HG02884 (cell line): ENCODE measurements around the gene TMEM167B.
"Not testable (repeated sequence)": the region's sequence is repeated elsewhere in the genome, so short reads cannot be mapped to it uniquely, and the experiment has no call there.

Experiments
- ATAC-seq: cut with Tn5 transposase; IDR thresholded peaks from one replicate; pipeline ENCODE4 v1.9.1; 2021; ENCODE audit warnings: mild to moderate bottlenecking, moderate library complexity; ENCODE audit not compliant: unreplicated experiment

TMEM167B gene

DNA sequence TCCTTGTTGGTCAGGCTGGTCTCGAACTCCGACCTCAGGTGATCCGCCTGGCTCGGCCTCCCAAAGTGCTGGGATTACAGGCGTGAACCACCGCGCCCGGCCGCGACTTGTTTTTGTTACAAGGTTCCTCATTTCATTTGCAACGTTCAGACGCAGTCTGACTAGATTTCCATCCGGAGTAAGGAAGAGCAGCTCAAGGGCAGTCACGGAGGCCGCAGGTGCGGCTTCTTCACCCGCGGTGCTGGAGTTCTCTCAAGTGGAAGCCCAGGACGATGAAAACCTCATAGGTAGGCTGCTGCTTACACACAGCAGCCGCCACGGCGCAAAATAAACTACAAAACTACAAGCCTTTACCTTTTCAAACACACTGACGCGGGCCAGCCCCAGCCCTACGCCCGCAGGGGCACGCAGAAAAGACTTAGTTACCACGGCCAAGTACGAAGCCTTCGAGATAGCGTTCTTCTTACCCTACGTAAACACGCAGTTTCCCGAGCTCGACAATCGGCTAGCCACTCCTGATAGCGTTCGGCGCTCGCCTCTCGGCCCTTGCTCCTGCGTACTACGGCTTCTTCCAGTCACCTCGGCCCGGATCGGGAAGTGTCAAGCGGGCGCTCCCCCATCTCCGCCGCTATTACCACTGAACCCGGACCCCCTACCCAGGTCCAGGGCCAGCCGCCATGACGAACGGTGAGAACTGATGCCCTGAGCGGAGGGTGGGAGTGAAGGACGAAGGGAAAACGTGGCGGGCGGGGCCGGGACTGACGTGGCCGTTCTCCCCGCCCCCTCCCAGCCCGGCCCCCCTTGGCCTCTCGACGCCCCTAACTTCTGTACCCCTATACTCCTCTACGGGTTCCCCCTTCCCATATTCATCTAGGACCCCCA, at the start of gene TMEM167B:
Gene TMEM167B, plus strand, starts transcription at position 569 of the 882 bp plus-strand sequence. Its CDS starts 109 bp downstream, at position 678.
- ATAC-seq = peak; percentile 80

DNA sequence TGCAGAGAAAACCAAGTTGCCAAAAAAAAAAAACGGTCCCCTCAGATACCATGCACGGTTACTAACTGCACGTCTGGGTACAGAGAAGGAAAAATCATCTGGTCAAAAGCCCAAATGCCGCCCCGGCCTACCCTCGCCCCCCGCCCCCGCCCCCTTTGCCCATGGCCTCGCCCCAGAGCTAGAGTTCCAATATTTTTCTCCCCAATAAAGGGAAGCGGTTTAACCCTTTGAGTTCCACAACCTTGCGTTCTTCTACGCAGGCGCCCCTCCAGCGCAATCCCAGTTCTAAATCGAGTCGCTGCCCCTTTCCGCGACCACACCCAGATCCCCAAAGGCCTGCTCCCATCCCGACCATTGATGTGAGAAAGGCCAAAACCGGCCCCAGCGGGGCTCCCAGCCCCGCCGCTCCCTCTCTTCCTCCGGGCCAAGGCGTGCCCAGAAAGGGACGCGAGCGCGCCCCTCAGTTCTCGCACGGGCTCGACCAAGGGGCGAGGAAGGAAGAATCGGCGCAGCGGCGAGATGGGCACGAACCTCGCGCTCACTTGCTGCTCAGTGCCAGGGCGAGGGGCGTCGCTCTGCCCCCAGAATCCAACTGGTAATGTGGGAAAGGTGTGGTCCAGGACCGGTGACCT, 49.5 kb upstream of the TMEM167B start:
- ATAC-seq = peak; percentile 17

DNA sequence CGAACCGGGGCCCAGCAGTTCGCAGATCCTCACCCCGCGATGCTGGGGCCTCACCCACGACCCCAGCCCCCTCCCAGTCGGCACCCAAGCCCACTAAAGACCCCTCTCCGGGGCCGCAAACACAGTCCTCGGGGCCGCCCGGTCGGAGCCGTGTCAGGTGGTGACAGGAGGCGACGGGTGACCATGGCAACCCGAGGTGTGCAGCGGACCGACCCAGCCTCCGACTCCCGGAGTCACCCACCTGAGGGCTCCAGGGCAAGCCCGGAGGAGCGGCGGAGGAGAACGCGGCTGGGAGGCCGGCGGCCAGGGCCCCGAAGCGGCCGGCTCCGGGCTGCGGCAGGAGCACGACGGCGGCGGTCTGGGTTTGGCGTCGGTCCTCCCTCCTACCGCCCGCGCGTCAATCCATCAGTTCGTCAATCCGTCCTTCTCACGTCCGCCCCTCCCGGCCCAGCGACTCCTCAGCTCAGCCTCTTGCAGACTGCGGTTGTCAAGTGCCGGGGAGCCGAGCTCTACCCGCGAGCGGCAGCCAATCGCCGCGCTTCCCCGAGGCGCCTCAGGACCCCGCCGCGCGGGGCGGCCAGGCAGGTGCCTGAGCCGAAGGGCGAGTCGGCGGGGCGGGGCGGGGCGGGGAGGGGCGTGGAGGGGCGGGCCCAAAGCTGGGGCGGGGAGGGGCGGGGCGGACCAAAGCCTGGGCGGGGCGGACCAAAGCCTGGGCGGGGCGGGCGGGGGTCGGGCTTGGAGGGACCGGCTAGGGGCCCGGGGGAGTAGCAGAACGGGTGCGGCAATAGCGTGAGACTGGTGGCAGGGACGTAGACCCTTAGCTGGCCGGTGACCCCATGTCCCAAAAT, 48.7 kb upstream of the TMEM167B start, which contains the start of gene WDR47:
Gene WDR47, minus strand, starts transcription at position 482 of the 848 bp plus-strand sequence. CDS start 18,590 bp downstream, outside the sequence.
- peak; percentile 94 for ATAC-seq

DNA sequence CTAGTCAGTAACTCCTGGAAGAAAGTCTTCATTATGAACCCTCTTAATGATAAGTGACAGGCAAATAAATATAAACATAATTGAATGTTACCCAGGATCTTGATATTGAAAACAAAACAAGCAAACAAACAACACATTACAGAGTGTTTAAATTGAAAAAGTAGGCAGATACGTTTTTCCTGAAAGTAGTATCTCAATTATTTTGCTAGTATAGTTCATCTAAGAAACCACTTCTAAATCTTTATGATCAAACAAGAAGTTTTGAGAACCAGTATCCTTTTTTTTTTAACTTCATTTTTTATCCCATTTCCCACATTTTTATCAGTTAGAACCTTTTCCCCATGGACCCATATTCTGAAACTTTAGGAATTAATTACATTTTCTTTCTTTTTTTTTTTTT, 45.0 kb upstream of the TMEM167B start:
- no peak for ATAC-seq

DNA sequence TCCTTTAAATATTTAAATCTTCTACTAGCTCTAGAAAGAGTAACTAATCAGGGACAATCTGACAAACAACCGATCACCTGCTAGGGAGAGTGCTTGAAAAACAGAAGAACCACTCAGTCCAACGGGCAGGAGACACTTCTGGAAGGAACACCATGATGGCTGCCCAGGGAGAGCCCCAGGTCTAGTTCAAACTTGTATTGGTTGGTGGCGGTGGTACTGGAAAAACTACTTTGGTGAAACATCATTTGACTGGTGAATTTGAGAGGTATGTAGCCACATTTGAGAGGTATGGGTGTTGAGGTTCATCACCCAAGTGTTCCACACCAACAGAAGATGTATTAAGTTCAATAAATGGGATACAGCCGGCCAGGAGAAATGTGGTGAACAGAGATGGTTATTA, 43.9 kb upstream of the TMEM167B start:
- no peak for ATAC-seq

DNA sequence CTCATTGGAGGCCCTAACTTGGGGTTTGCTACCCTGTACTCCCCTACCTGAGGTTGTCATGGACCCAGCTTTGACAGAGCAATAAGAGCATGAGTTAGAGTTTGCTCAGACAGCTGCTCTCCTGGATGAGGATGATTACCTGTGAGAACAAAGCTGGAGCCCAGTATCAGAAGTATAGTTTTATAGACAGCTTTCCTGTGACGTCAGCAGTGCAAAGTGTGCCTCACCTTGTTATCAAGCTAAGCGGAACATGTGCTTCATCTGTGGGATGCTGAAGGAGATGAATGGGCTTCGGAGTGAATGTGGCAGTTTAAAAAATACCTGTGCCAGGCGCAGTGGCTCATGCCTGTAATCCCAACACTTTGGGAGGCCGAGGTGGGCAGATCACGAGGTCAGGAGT, 43.2 kb upstream of the TMEM167B start:
- no peak for ATAC-seq

DNA sequence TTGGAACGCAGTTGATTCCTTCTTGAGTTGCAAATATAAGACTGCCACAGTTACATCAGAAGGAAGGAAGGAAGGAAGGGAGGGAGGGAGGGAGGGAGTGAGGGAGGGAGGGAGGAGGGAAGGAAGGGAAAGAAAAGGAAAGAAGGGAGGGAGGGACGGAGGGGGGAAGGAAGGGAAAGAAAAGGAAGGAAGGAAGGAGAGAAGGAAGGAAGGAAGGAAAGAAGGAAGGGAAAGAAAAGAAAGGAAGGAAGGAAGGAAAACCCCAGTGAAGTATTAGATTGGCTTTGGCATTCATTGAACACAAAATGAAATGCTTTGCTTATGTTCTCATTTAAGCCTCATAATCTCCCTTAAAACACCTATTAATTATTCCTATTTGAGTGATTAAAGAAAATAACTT, 42.2 kb upstream of the TMEM167B start:
- ATAC-seq = no peak

DNA sequence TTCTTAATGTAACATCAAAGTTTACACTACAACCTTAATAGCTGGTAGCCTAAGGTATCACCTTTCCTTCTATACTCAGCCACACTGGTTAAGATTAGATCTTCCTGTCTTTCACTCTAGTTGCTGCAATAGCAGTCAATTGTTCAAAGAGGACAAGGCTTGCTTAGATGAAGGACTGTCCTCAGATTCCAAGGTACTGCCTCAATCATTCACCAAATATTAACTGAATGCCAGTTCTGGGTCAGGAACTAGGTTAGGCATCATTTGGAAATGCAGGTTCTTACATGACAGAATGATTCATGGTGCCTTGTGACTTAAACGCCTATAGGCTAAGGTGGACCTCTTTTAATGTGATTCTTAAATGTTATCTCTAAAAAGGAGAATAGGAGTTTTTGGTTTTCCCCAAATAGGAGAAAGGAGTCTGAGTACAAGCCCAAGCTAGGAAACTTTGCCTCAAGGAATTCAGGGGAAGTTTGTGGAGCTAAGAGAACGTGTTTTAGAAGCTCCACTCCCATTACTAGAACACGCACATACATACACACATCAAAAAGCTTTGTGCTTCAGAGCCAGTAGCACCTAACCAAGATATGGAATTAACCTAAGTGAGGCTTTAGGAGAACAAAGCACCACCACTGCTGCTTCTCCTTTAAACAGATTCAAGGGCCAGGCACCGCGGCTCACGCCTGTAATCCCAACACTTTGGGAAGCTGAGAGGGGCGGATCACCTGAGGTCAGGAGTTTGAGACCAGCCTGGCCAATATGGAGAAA, 40.2 kb upstream of the TMEM167B start:
- ATAC-seq = no peak

DNA sequence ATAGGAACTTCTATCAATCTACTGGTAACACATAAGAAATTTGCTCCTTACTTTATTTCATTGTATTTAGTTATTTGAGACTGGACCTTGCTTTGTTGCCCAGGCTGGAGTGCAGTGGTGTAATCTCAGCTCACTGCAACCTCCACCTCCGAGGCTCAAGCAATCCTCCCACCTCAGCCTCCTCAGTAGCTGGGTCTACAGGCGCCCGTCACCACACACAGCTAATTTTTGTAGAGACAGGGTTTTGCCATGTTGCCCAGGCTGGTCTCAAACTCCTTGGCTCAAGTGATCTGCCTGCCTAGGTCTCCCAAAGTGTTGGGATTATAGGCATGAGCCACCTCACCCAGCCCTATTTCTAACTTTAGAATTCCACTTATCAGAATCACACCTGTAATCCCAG, 38.4 kb upstream of the TMEM167B start:
- not testable (repeated sequence) for ATAC-seq

DNA sequence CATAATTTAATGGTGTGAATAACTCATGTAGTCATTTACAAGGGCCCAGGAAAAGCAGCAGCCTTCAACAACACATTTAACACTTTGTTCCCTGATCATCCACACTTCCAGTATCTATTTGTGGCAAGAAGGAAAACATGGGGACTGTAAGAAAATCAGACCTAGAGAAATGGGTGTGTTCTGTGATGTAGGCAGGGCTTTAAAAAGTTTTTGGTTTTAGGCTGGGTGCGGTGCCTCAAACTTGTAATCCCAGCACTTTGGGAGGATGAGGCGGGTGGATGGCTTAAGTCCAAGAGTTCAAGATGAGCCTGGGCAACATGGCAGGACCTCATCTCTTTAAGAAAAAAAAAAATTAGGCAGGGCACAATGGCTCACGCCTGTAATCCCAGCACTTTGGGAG, 34.5 kb upstream of the TMEM167B start:
- ATAC-seq = no peak

DNA sequence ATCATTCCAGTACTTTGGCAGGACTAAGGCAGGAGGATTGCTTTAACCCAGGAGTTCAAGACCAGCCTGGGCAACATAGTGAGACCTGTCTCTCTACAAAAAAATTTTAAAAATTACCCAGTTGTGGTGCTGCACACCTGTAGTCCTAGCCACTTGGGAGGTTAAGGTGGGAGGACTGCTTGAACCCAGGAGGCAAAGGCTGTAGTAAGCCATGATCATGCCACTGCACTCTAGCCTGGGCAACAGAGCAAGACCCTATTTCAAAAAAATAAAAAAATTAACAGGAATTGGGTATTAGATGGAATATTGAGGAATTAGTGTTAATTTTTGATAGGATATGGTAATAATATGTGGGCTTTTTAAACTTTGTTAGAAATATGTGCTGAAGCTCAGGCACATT, 31.5 kb upstream of the TMEM167B start:
- ATAC-seq = no peak

DNA sequence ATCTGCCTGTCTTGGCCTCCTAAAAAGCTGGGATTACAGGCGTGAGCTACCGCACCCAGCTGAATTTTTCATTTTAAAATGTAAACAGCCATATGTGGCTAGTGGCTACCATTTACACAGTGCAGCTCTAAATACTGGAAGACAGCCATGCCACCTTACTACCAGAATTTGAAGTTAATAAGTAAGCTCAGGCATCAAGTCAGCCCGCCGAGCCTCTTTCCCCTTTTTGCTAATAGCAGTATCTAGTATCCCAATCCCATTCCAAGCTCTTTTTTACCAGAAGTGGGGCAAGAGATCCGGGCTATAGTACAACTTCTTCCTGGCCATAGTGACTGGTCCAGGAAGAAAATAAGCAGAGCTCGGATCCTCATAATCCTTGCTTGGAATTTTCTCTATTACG, 29.9 kb upstream of the TMEM167B start:
- ATAC-seq = no peak

DNA sequence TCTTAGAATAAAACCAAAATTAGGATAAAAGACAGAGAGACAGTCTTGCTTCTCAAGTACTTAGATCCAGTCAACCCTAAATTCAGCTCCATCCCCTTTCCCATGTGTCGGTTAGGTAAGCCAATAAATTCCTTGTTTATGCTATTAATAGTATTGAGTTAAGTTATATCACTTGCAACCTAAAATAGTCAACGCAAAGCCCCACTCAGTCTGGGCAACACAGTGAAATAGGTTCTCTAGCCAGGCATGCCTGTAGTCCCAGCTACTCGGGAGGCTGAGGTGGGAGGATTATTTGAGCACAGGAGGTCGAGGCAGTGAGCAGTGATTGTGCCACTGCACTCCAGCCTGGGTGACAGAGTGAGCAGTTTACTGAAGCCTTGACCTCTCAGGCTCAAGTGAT, 29.4 kb upstream of the TMEM167B start:
- no peak for ATAC-seq

DNA sequence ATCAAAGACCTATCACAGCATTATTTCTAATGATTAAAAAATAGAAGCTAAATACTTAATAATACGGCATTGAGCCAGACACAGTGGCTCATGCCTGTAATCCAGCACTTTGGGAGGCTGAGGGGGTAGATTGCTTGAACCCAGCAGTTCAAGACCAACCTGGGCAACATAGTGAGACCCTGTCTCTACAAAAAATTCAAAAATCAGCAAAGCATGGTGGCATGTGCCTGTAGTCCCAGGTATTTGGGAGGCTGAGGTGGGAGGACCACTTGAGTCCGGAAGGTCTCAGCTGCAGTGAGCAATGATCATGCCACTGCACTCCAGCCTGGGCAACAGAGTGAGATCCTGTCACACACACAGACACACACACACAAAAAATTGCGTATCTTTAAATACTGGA, 25.4 kb upstream of the TMEM167B start:
- no peak for ATAC-seq

DNA sequence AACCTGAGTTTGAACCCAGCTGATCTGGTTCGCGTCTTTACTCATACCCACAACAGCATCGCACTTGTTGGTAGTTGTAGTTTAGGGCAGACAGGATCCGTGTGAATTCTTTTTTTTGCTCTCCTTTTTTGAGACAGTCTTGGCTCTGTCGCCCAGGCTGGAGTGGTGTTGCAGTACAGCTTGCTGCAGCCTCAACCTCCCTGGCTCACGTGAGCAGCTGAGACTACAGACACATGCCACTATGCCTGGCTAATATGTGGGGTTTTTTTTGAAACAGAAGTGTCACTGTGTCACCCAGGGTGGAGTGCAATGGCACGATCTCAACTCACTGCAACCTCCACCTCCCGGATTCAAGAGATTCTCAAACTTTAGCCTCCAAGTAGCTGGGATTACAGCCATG, 22.7 kb upstream of the TMEM167B start:
- no peak for ATAC-seq

DNA sequence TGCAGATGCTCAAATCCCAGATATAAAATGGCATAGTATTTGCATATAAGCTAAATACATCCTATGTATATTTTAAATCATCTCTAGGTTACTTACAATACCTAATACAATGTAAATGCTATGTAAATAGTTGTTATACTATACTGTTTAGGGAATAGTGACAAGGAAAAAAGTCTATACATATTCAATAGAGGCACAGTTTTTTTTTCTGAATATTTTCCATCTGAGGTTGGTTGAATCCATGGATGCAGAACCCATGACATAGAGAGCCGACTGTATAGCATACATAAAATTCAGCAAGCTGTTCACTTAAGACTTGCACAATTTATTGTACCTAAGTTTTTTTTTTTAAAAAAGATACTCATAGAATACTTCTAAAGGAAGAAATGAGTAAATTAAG, 21.3 kb upstream of the TMEM167B start:
- no peak for ATAC-seq

DNA sequence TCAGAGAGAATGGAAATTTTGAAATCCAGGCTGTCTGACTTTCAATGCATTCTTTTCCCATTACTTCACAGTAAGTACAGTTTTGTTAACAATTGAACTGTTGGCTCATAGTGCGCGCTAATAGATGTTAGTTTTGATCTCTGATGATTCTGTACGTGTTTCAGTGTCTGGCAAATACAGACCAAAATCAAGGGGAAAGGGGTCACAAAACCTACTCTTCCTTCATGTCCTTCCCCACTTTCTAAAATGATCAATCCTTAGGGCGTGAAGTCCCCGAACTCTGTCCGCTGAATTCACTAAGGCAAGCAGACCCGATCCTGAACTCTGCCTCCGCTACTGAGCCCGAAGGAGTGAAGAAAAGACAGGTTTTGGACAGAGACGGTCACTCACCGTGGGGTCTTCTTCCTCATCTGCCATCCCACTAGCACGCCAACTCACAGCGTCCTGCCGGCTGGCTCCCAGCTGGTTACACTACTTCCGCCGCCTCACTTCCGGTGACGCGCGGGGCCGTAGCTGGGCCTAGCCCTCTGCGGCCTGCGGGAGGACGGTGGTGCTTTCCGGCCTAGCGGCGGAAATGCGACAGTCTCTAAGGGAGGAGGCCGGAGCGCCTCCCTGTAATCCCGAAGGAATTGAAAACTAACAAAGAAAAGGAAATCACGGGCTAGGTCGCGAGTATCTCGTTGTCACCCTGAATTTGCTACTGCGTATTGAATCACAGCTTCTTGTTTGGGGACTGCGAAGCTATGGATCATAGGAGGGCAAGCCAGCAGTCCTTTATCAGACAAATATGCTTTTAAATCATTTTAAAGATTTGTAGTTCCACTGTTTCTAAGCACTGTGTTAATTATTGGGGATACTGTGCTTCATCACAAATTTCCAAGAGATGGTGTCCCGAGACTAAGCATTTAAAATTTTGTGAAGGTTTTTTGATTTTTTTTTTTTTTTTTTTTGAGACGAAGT, 14.8 kb upstream of the TMEM167B start, which contains the start of gene TAF13:
Gene TAF13, minus strand, starts transcription at position 473 of the 960 bp plus-strand sequence. Its CDS starts 56 bp downstream, at position 417.
- peak; percentile 99 for ATAC-seq

DNA sequence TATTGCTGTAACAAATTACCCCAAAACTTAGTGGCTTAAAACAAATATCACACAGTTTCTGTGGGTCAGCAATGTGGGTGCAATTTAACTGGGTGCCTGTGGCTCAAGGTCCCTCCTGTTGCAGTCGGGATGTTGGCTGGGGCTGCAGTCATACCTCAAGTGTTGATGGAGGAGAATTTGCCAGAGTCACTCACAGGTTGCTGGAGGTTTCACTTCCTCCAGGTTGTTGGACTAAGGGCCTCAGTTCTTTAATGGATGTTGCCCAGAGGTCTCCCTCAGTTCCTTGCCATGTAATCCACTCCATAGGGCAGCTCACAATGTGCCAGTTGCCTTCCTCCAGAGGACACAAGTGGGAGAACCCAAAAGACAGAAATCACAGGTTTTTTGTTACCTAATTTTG, 12.2 kb upstream of the TMEM167B start:
- ATAC-seq = no peak

DNA sequence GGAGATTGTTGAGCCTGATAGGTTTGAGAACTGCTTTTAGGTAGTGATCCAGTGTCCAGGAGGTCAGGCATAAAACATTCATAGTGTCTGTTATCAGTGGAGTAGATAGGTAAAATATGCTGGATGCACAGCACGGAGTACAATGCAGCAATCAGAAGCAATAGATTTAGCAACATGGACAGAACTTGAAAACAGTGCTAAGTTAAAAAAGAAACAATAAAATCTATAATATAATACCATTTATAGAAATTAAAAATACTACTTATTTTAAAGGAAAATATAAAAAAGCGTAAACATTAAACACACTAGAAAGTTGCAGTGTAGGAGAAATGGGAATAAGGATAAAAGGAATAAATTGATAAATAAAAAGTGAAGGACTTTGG, 11.3 kb upstream of the TMEM167B start:
- no peak for ATAC-seq
